ENCODE data around the gene AMDHD2. TPM values are rescaled to one million over a fixed set of nuclear protein-coding genes. Genes with fewer than 3 reads are reported as not detected.

AMDHD2 gene
- total and polyA plus RNA-seq, 2 donors, result 22.1 to 33.2 TPM

DNA sequence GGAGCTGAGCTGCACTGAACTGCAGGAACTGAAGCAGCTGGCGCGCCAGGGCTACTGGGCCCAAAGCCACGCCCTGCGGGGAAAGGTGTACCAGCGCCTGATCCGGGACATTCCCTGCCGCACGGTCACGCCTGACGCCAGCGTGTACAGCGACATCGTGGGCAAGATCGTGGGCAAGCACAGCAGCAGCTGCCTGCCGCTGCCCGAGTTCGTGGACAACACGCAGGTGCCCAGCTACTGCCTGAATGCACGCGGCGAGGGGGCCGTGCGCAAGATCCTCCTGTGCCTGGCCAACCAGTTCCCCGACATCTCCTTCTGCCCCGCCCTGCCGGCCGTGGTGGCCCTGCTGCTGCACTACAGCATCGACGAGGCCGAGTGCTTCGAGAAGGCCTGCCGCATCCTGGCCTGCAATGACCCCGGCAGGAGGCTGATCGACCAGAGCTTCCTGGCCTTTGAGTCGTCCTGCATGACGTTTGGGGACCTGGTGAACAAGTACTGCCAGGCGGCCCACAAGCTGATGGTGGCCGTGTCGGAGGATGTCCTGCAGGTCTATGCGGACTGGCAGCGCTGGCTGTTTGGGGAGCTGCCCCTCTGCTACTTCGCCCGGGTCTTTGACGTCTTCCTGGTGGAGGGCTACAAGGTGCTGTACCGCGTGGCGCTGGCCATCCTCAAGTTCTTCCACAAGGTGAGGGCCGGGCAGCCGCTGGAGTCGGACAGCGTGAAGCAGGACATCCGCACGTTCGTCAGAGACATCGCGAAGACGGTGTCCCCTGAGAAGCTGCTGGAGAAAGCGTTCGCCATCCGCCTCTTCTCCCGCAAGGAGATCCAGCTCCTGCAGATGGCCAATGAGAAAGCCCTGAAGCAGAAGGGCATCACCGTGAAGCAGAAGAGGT is 23.7 kb upstream of the AMDHD2 start:
- 98% methylated on average over 62 of the region's 62 CpGs for WGBS
- peaks cover 3 to 13% of the 10 kb centered on the region in 2 donors for H3K36me3 ChIP-seq (ENCODE audit: control insufficient read depth in 2 of 2, insufficient read depth in 2 of 2, low read length in 1 of 2)
- peaks cover 0 to 6% of the 10 kb centered on the region in 2 donors for H3K4me1 ChIP-seq (ENCODE audit: control insufficient read depth in 2 of 2, insufficient read depth in 2 of 2, low read length in 2 of 2)
- H3K27ac ChIP-seq (ENCODE audit: low read depth in 1 of 2, low read length in 1 of 2), result no peak overlapping the region
- H3K4me3 ChIP-seq (ENCODE audit: low read length in 2 of 2), result no peak overlapping the region
- no peak for DNase-seq (ENCODE audit: low read depth in 6 of 9, low spot score in 9 of 9)
- H3K9me3 ChIP-seq (ENCODE audit: control insufficient read depth in 2 of 2, insufficient read depth in 1 of 2, low read length in 1 of 2), result no peaks in the 10 kb centered on the region
- H3K27me3 ChIP-seq (ENCODE audit: control insufficient read depth in 2 of 2, insufficient read depth in 1 of 2, low read length in 1 of 2), result no peaks in the 10 kb centered on the region

DNA sequence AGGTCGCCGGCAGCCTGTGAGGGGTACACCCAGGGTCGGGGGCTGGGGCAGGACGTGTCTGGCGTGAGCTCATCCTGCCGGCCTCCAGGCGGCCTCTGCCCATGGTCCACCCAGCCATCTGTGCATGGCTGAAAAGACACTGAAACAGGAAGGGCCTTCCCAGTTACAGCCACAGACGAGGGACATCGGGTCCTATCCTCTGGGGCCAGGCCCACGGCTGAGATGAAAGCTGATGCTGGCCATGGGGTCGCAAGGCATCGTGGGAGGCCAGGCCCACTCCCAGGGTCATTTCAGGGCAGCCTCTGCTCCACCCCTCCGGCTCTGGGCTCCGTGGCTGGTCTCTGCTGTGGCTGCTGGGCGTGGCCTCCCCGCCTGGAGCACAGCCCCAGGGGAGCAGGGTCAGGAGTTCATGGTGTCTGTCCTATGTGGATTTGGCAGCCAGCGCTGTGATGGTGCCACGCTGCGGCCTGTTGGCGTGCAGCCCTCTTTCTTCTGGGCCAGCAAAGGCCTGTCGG is 23.0 kb upstream of the AMDHD2 start:
- Histone ChIP-seq H3K27ac (ENCODE audit: low read depth in 1 of 2, low read length in 1 of 2) (no peak overlapping the region), H3K4me1 (ENCODE audit: control insufficient read depth in 2 of 2, insufficient read depth in 2 of 2, low read length in 2 of 2) (peaks cover 0 to 13% of the 10 kb centered on the region in 2 donors), H3K9me3 (ENCODE audit: control insufficient read depth in 2 of 2, insufficient read depth in 1 of 2, low read length in 1 of 2) (no peaks in the 10 kb centered on the region), H3K36me3 (ENCODE audit: control insufficient read depth in 2 of 2, insufficient read depth in 2 of 2, low read length in 1 of 2) (peaks cover 3 to 13% of the 10 kb centered on the region in 2 donors), H3K4me3 (ENCODE audit: low read length in 2 of 2) (no peak overlapping the region), H3K27me3 (ENCODE audit: control insufficient read depth in 2 of 2, insufficient read depth in 1 of 2, low read length in 1 of 2) (no peaks in the 10 kb centered on the region)
- WGBS, result 95% methylated on average over 21 of the region's 21 CpGs
- no peak for DNase-seq (ENCODE audit: low read depth in 6 of 9, low spot score in 9 of 9)

DNA sequence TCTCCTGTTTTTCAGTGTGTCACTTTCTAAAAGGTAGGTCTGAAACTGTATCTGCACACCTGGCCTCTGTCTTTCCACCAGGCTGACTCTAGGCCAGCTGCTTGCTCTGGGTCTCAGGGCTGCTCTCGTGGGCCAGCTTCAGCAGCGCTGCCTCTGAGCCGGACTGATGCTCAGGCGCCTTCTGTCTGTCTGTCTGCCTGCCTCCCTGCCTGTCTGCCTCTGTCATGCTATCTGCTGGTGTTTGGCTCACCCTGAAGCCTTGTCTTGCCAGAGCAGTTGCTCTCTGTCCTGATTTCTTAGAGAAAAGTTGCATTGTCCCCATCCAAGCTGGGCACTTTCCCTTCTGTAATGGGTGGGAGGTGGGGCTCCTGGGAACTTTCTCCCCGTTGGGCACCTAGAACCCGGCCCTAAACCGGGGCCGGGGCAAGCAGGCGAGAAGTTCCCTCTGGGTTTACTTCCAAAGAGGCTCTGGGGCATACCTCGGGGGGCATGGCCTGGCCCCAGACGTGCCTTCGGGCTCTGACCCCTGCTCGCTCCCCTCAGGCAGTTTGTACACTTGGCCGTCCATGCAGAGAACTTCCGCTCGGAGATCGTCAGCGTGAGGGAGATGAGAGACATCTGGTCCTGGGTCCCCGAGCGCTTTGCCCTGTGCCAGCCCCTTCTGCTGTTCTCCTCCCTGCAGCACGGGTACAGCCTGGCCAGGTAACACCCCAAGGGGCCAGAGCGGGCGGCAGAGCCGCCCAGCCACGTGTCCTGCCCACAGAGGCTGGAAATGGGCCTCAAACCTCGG is 22.3 kb upstream of the AMDHD2 start:
- peaks cover 3 to 13% of the 10 kb centered on the region in 2 donors for H3K36me3 ChIP-seq (ENCODE audit: control insufficient read depth in 2 of 2, insufficient read depth in 2 of 2, low read length in 1 of 2)
- DNase-seq (ENCODE audit: low read depth in 6 of 9, low spot score in 9 of 9), result no peak
- H3K27me3 ChIP-seq (ENCODE audit: control insufficient read depth in 2 of 2, insufficient read depth in 1 of 2, low read length in 1 of 2), result no peaks in the 10 kb centered on the region
- H3K4me1 ChIP-seq (ENCODE audit: control insufficient read depth in 2 of 2, insufficient read depth in 2 of 2, low read length in 2 of 2), result peaks cover 0 to 20% of the 10 kb centered on the region in 2 donors
- 94% methylated on average over 26 of the region's 26 CpGs for WGBS
- no peaks in the 10 kb centered on the region for H3K9me3 ChIP-seq (ENCODE audit: control insufficient read depth in 2 of 2, insufficient read depth in 1 of 2, low read length in 1 of 2)
- no peak overlapping the region for H3K27ac ChIP-seq (ENCODE audit: low read depth in 1 of 2, low read length in 1 of 2)
- H3K4me3 ChIP-seq (ENCODE audit: low read length in 2 of 2), result no peak overlapping the region

DNA sequence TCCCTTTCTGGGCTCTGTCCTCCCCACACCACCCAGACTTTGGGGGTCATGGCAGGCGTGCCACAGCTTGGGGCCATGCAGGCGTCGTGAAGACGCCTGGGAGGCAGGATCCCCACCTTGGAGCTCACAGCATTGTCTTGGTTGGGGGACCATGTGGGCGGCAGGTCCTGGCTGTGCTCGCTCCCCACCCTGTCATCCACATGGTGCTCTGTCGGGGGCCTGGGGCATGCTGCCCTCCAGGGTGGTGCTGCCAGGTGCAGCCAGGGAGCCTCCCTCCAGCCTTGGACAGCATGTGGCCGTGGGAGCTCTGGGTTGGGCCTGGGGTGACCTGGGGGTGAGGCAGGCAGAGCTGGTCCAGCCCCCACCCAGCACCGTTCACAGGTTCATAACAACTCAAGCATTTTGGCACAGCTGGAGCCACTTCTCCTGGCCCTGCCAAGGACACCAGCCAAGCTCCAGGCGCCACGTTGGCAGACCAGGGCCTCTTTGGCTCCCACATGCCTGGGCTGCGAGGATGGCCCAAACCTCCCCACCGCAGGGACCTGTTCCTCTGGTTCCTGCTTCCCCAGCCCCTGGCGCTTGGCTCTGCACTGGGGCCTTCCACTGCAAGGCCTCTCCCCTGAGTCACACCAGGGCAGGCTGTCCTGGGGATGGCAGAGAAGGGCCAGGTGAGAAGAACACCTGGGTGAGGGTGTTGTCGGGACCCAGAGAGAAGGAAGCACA is 21.5 kb upstream of the AMDHD2 start:
- Histone ChIP-seq H3K27ac (ENCODE audit: low read depth in 1 of 2, low read length in 1 of 2) (no peak overlapping the region), H3K4me1 (ENCODE audit: control insufficient read depth in 2 of 2, insufficient read depth in 2 of 2, low read length in 2 of 2) (peaks cover 0 to 21% of the 10 kb centered on the region in 2 donors), H3K9me3 (ENCODE audit: control insufficient read depth in 2 of 2, insufficient read depth in 1 of 2, low read length in 1 of 2) (no peaks in the 10 kb centered on the region), H3K4me3 (ENCODE audit: low read length in 2 of 2) (no peak overlapping the region), H3K36me3 (ENCODE audit: control insufficient read depth in 2 of 2, insufficient read depth in 2 of 2, low read length in 1 of 2) (peaks cover 3 to 13% of the 10 kb centered on the region in 2 donors), H3K27me3 (ENCODE audit: control insufficient read depth in 2 of 2, insufficient read depth in 1 of 2, low read length in 1 of 2) (no peaks in the 10 kb centered on the region)
- 95% methylated on average over 15 of the region's 15 CpGs for WGBS
- DNase-seq (ENCODE audit: low read depth in 6 of 9, low spot score in 9 of 9), result no peak

DNA sequence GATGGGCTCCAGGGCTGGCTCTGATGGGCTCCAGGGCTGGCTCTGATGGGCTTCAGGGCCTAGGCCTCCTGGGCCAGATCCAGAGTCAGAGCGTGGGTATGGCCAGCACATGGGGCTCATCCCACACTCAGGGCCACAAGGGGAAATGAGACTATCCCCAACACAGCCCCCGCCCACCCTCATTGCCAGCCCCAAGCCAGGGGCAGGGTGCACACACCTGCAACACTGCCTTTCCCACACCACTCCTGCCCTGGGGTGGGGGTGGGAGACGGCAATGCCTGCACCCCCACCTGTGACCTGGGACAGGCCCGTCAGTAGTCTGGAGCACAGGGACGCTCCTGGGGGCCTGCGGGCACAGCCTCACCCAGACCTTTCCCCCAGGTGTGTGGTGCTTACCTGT is 20.7 kb upstream of the AMDHD2 start:
- Histone ChIP-seq H3K4me1 (ENCODE audit: control insufficient read depth in 2 of 2, insufficient read depth in 2 of 2, low read length in 2 of 2) (peaks cover 0 to 21% of the 10 kb centered on the region in 2 donors), H3K27ac (ENCODE audit: low read depth in 1 of 2, low read length in 1 of 2) (no peak overlapping the region), H3K27me3 (ENCODE audit: control insufficient read depth in 2 of 2, insufficient read depth in 1 of 2, low read length in 1 of 2) (no peaks in the 10 kb centered on the region), H3K4me3 (ENCODE audit: low read length in 2 of 2) (no peak overlapping the region), H3K9me3 (ENCODE audit: control insufficient read depth in 2 of 2, insufficient read depth in 1 of 2, low read length in 1 of 2) (no peaks in the 10 kb centered on the region), H3K36me3 (ENCODE audit: control insufficient read depth in 2 of 2, insufficient read depth in 2 of 2, low read length in 1 of 2) (peaks cover 3 to 13% of the 10 kb centered on the region in 2 donors)
- no peak for DNase-seq (ENCODE audit: low read depth in 6 of 9, low spot score in 9 of 9)
- 97% methylated on average over 6 of the region's 6 CpGs for WGBS

DNA sequence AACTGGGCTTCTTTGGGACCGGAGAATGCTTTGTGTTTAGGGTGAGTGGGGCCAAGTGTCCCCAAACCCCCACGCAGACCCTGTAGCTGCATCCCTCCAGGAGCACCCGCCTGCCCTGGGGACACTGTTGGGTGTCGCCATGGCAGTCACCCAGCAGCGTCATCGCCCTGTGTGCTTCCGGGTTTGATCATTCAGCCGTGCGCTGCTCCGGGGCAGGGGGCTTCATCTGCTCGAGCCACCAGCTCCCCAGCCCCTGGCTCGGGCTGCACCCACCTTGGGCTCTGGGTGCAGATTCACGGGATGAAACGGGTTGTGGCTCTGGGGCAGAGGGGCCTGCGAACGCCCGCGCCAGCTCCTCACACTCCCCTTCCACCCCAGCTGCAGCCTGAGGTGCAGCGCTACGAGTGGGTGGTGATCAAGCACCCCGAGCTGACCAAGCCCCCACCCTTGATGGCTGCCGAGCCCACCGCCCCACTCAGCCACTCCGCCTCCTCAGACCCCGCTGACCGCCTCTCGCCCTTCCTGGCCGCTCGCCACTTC is 20.2 kb upstream of the AMDHD2 start:
- 97% methylated on average over 29 of the region's 29 CpGs for WGBS
- Histone ChIP-seq H3K36me3 (ENCODE audit: control insufficient read depth in 2 of 2, insufficient read depth in 2 of 2, low read length in 1 of 2) (peaks cover 3 to 13% of the 10 kb centered on the region in 2 donors), H3K9me3 (ENCODE audit: control insufficient read depth in 2 of 2, insufficient read depth in 1 of 2, low read length in 1 of 2) (no peaks in the 10 kb centered on the region), H3K27me3 (ENCODE audit: control insufficient read depth in 2 of 2, insufficient read depth in 1 of 2, low read length in 1 of 2) (no peaks in the 10 kb centered on the region), H3K27ac (ENCODE audit: low read depth in 1 of 2, low read length in 1 of 2) (no peak overlapping the region), H3K4me1 (ENCODE audit: control insufficient read depth in 2 of 2, insufficient read depth in 2 of 2, low read length in 2 of 2) (peaks cover 0 to 21% of the 10 kb centered on the region in 2 donors), H3K4me3 (ENCODE audit: low read length in 2 of 2) (no peak overlapping the region)
- DNase-seq (ENCODE audit: low read depth in 6 of 9, low spot score in 9 of 9), result no peak

DNA sequence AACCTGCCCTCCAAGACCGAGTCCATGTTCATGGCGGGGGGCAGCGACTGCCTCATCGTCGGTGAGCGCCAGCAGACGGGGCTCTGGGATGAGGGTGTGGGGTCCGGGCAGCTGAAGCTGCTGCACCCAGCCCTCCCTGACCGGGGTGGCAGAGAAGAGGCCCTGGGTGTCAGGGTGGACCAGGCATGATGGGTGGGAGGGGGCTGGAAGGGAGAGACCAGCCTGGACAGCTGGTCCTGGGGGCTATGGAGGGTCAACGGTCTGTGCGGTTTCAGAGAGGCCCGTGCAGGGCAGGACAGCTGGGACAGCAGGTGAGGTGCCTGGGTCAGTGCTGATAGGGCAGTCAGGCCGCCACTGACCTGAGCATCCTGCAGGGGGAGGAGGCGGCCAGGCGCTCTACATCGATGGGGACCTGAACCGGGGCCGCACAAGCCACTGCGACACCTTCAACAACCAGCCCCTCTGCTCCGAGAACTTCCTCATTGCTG is 19.7 kb upstream of the AMDHD2 start:
- 96% methylated on average over 20 of the region's 20 CpGs for WGBS
- Histone ChIP-seq H3K27me3 (ENCODE audit: control insufficient read depth in 2 of 2, insufficient read depth in 1 of 2, low read length in 1 of 2) (no peaks in the 10 kb centered on the region), H3K36me3 (ENCODE audit: control insufficient read depth in 2 of 2, insufficient read depth in 2 of 2, low read length in 1 of 2) (peaks cover 3 to 13% of the 10 kb centered on the region in 2 donors), H3K9me3 (ENCODE audit: control insufficient read depth in 2 of 2, insufficient read depth in 1 of 2, low read length in 1 of 2) (no peaks in the 10 kb centered on the region), H3K27ac (ENCODE audit: low read depth in 1 of 2, low read length in 1 of 2) (no peak overlapping the region), H3K4me3 (ENCODE audit: low read length in 2 of 2) (no peak overlapping the region), H3K4me1 (ENCODE audit: control insufficient read depth in 2 of 2, insufficient read depth in 2 of 2, low read length in 2 of 2) (peaks cover 0 to 21% of the 10 kb centered on the region in 2 donors)
- DNase-seq (ENCODE audit: low read depth in 6 of 9, low spot score in 9 of 9), result no peak

DNA sequence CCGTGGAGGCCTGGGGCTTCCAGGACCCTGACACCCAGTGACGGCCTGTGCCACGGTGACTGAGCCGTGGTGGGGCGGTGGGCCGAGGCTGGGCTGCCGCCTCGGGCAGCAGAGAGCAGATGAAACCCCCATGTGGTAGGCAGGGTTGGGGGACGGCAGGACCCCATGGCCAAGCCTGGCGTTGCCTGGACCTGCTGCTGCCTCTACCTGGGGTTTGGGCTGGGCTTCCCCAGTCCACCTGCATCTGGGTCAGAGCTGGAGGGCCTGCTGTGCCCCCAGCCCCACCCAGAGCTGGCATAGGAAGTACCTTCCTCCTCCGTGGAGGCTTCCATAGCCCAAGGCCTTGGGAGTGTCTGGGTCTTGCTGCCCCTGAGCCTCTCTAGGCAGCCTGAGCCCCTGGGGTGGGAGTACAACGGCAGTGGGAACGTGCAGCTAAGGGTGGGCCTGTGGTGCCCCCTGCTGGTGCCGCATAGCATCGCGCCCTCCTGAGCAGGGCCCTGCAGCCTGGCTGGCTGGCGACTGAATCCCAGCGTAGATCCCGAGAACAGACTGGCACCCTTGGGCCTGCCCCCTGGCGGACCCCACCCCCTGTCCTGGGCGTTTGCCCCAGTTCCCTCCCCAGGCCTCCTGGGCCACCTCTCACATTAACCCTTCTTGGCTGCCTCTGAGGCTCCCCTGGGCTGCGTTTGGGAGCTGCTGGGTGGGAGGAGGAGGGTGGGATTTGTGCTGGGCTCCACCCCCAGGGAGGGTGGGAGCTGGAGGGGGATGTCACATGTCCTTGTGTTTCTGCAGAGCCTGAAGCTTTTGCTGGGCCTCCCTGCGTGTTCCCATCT is 19.0 kb upstream of the AMDHD2 start:
- peak; percentile 58 to 91 (median 76) for DNase-seq (ENCODE audit: low read depth in 6 of 9, low spot score in 9 of 9)
- Histone ChIP-seq H3K4me1 (ENCODE audit: control insufficient read depth in 2 of 2, insufficient read depth in 2 of 2, low read length in 2 of 2) (peaks cover 0 to 21% of the 10 kb centered on the region in 2 donors), H3K9me3 (ENCODE audit: control insufficient read depth in 2 of 2, insufficient read depth in 1 of 2, low read length in 1 of 2) (no peaks in the 10 kb centered on the region), H3K27me3 (ENCODE audit: control insufficient read depth in 2 of 2, insufficient read depth in 1 of 2, low read length in 1 of 2) (no peaks in the 10 kb centered on the region), H3K27ac (ENCODE audit: low read depth in 1 of 2, low read length in 1 of 2) (no peak overlapping the region), H3K4me3 (ENCODE audit: low read length in 2 of 2) (peak overlapping the region; percentile 22 to 32), H3K36me3 (ENCODE audit: control insufficient read depth in 2 of 2, insufficient read depth in 2 of 2, low read length in 1 of 2) (peaks cover 3 to 13% of the 10 kb centered on the region in 2 donors)
- WGBS, result 44% methylated on average over 23 of the region's 23 CpGs
